H1 (cell line): ENCODE measurements around the gene MTRFR. TPM values are rescaled to one million over a fixed set of nuclear protein-coding genes. Genes with fewer than 3 reads are reported as not detected.

ENCODE experiments used
- CTCF ChIA-PET: fragments of 300-600 bp; sonication (Branson Sonifier 250); formaldehyde crosslinking; loops from one replicate; lab custom pipeline; 2021; ENCODE audit not compliant: partially characterized antibody; lab: Charles Lee
- POLR2A ChIA-PET: fragments of 300-600 bp; sonication (Branson Sonifier 250); formaldehyde crosslinking; loops from one replicate; lab custom pipeline; 2021; ENCODE audit warnings: inconsistent platforms; ENCODE audit not compliant: partially characterized antibody; lab: Charles Lee
- DNase-seq, 2 experiments: peaks; one replicate each; pipeline versions ENCODE4 v3.0.0 to v3.0.0-alpha.2; 2010 to 2022; ENCODE audit warnings: low spot score in 2 of 2, low read depth in 1 of 2, mixed read lengths in 1 of 2
- FAIRE-seq: peaks from 2 replicates; lab custom pipeline; 2011; peaks lifted over from hg19 to GRCh38; lab: Jason Lieb, UNC
- H2AFZ ChIP-seq: 2 replicates; pipeline ENCODE4 v1.8.1; 2012; ENCODE audit warnings: low read length, inconsistent platforms
- H2AK5ac ChIP-seq: 2 replicates; pipeline ENCODE4 v1.6.1; 2013; ENCODE audit warnings: low read depth, low read length
- H2BK120ac ChIP-seq: replicated peaks from 2 replicates; pipeline ENCODE3; 2013; ENCODE audit warnings: low read depth, low read length, inconsistent platforms
- H2BK12ac ChIP-seq: 2 replicates; pipeline ENCODE4 v1.6.1; 2013; ENCODE audit warnings: low read depth, low read length
- H2BK15ac ChIP-seq: 2 replicates; pipeline ENCODE4 v1.6.1; 2013; ENCODE audit warnings: low read length
- H2BK20ac ChIP-seq: 2 replicates; pipeline ENCODE4 v1.6.1; 2013; ENCODE audit warnings: low read length
- H2BK5ac ChIP-seq: 2 replicates; pipeline ENCODE4 v1.6.1; 2013; ENCODE audit warnings: low read depth, low read length
- H3K14ac ChIP-seq: 2 replicates; pipeline ENCODE4 v1.6.1; 2013; ENCODE audit warnings: inconsistent platforms; ENCODE audit not compliant: insufficient read length
- H3K18ac ChIP-seq: 2 replicates; pipeline ENCODE4 v1.6.1; 2013; ENCODE audit warnings: low read length; ENCODE audit errors: extremely low read depth
- H3K23ac ChIP-seq: 2 replicates; pipeline ENCODE4 v1.6.1; 2013; ENCODE audit warnings: inconsistent platforms; ENCODE audit not compliant: insufficient read length
- H3K23me2 ChIP-seq: 2 replicates; pipeline ENCODE4 v1.6.1; 2013; ENCODE audit warnings: low read depth, low read length
- H3K27ac ChIP-seq: 2 replicates; pipeline ENCODE4 v1.6.1; 2011; ENCODE audit warnings: low read depth, low read length, inconsistent platforms
- H3K27me3 ChIP-seq, 4 experiments: replicated peaks in 1 of 4; 1 replicate in 1 of 4; 2 replicates in 3 of 4; pipeline versions ENCODE4 v1.6.1 to v1.8.1; 2011 to 2013; ENCODE audit warnings: low read length in 3 of 4, mild to moderate bottlenecking in 3 of 4, inconsistent platforms in 2 of 4, mixed read lengths in 2 of 4, moderate library complexity in 1 of 4; ENCODE audit not compliant: control insufficient read depth in 3 of 4, insufficient read depth in 3 of 4; ENCODE audit errors: extremely low read depth in 1 of 4
- H3K36me3 ChIP-seq, 4 experiments: 2 replicates each; pipeline versions ENCODE4 v1.6.1 to v1.8.1; 2011 to 2013; ENCODE audit warnings: mild to moderate bottlenecking in 4 of 4, low read length in 3 of 4, moderate library complexity in 2 of 4, control low read depth in 1 of 4, inconsistent platforms in 1 of 4; ENCODE audit not compliant: insufficient read depth in 4 of 4, control insufficient read depth in 2 of 4
- H3K4ac ChIP-seq: replicated peaks from 2 replicates; pipeline ENCODE3; 2013; ENCODE audit warnings: low read length, low read depth, mixed read lengths, inconsistent platforms; ENCODE audit not compliant: insufficient read length
- H3K4me1 ChIP-seq, 4 experiments: replicated peaks in 1 of 4; 1 replicate in 1 of 4; 2 replicates in 3 of 4; pipeline versions ENCODE4 v1.6.1 to v1.8.1; 2011 to 2013; ENCODE audit warnings: low read length in 3 of 4, inconsistent platforms in 2 of 4, mixed read lengths in 1 of 4; ENCODE audit not compliant: insufficient read depth in 4 of 4, control insufficient read depth in 3 of 4
- H3K4me2 ChIP-seq, 2 experiments: 2 replicates each; pipeline versions ENCODE4 v1.6.1 to v1.8.1; 2011 to 2013; ENCODE audit warnings: low read depth in 2 of 2, low read length in 2 of 2, control low read depth in 1 of 2, inconsistent platforms in 1 of 2, mild to moderate bottlenecking in 1 of 2; ENCODE audit not compliant: insufficient read depth in 1 of 2
- H3K4me3 ChIP-seq, 4 experiments: fragments of 200-600, 300-600 bp in 1 of 4; sonication (generic), shearing (Covaris generic), sonication (Bioruptor Twin) in 1 of 4; 2 replicates each; pipeline versions ENCODE4 v1.5.1 to v1.8.1; 2011 to 2016; ENCODE audit warnings: low read length in 4 of 4, low read depth in 3 of 4, control low read depth in 2 of 4, inconsistent platforms in 2 of 4, mild to moderate bottlenecking in 2 of 4, mixed read lengths in 1 of 4, moderate library complexity in 1 of 4; ENCODE audit not compliant: insufficient read depth in 2 of 4; ENCODE audit errors: extremely low read depth in 1 of 4
- H3K56ac ChIP-seq: replicated peaks from 2 replicates; pipeline ENCODE3; 2013; ENCODE audit warnings: low read depth, mild to moderate bottlenecking, mixed read lengths, low read length, inconsistent platforms; ENCODE audit not compliant: insufficient read length
- H3K79me1 ChIP-seq: 2 replicates; pipeline ENCODE4 v1.6.1; 2013; ENCODE audit warnings: low read depth, low read length, control low read depth
- H3K79me2 ChIP-seq, 2 experiments: 2 replicates each; pipeline versions ENCODE4 v1.6.1 to v1.8.1; 2012 to 2013; ENCODE audit warnings: low read length in 2 of 2, mild to moderate bottlenecking in 2 of 2, inconsistent platforms in 1 of 2; ENCODE audit not compliant: insufficient read depth in 2 of 2, control insufficient read depth in 1 of 2
- H3K9ac ChIP-seq, 4 experiments: replicated peaks in 1 of 4; 1 replicate in 1 of 4; 2 replicates in 3 of 4; pipeline versions ENCODE4 v1.6.1 to v1.8.1; 2011 to 2013; ENCODE audit warnings: low read depth in 3 of 4, low read length in 3 of 4, control low read depth in 2 of 4, mild to moderate bottlenecking in 2 of 4, moderate library complexity in 2 of 4, inconsistent platforms in 1 of 4; ENCODE audit errors: extremely low read depth in 1 of 4
- H3K9me3 ChIP-seq, 2 experiments: 2 replicates each; pipeline versions ENCODE4 v1.6.1 to v1.8.1; 2012 to 2013; ENCODE audit warnings: mild to moderate bottlenecking in 2 of 2, moderate library complexity in 2 of 2, control low read depth in 1 of 2, inconsistent platforms in 1 of 2, low read depth in 1 of 2, low read length in 1 of 2, mixed read lengths in 1 of 2; ENCODE audit not compliant: insufficient read depth in 2 of 2
- H4K20me1 ChIP-seq, 2 experiments: replicated peaks in 1 of 2; 2 replicates each; pipeline versions ENCODE3 to v1.8.1; 2011 to 2013; ENCODE audit warnings: inconsistent platforms in 2 of 2, low read length in 2 of 2, mild to moderate bottlenecking in 1 of 2; ENCODE audit not compliant: insufficient read depth in 2 of 2, control insufficient read depth in 1 of 2
- H4K5ac ChIP-seq: 2 replicates; pipeline ENCODE4 v1.6.1; 2013; ENCODE audit warnings: low read length, low read depth, mixed read lengths, inconsistent platforms; ENCODE audit not compliant: insufficient read length
- H4K8ac ChIP-seq: 2 replicates; pipeline ENCODE4 v1.8.0; 2013; ENCODE audit warnings: mild to moderate bottlenecking, moderate library complexity, low read length, inconsistent platforms; ENCODE audit not compliant: insufficient read depth; ENCODE audit errors: extremely low read depth
- H4K91ac ChIP-seq: replicated peaks from 2 replicates; pipeline ENCODE3; 2013; ENCODE audit warnings: low read length, mixed read lengths, inconsistent platforms; ENCODE audit not compliant: insufficient read length
- CBX5 ChIP-seq: fragments of 300-800, 300-1000 bp; sonication (generic); IDR thresholded peaks from 2 replicates; pipeline ENCODE4 v1.7.1; 2016; ENCODE audit warnings: antibody characterized with exemption, low read length, low read depth
- CEBPB ChIP-seq: IDR thresholded peaks from 2 replicates; pipeline ENCODE4 v1.6.1; 2012; ENCODE audit warnings: low read depth, low read length
- CREB1 ChIP-seq: IDR thresholded peaks from 2 replicates; pipeline ENCODE4 v1.6.1; 2012; ENCODE audit warnings: inconsistent platforms
- FOSL1 ChIP-seq: IDR thresholded peaks from 2 replicates; pipeline ENCODE4 v1.6.1; 2011; ENCODE audit warnings: mild to moderate bottlenecking, low read depth, low read length, moderate library complexity; ENCODE audit not compliant: insufficient read depth
- GTF2F1 ChIP-seq: IDR thresholded peaks from 2 replicates; pipeline ENCODE4 v1.6.1; 2012; ENCODE audit warnings: low read depth, low read length, improper control_type of control experiment, borderline replicate concordance
- JUND ChIP-seq: IDR thresholded peaks from 2 replicates; pipeline ENCODE4 v1.6.1; 2011; ENCODE audit warnings: mild to moderate bottlenecking, improper control_type of control experiment, low read length
- KDM1A ChIP-seq: fragments of 200-600, 300-600 bp; sonication (generic); IDR thresholded peaks from 2 replicates; pipeline ENCODE4 v1.7.1; 2016; ENCODE audit warnings: mild to moderate bottlenecking, low read length, borderline replicate concordance
- KDM5A ChIP-seq: fragments of 200-600 bp; IDR thresholded peaks from 2 replicates; pipeline ENCODE4 v1.7.1; 2012; ENCODE audit warnings: mild to moderate bottlenecking, low read length, inconsistent platforms, mixed read lengths
- NRF1 ChIP-seq: IDR thresholded peaks from 2 replicates; pipeline ENCODE4 v1.6.1; 2011; ENCODE audit warnings: mild to moderate bottlenecking, low read depth, low read length, improper control_type of control experiment
- RNF2 ChIP-seq: fragments of 200-900, 300-1000 bp; sonication (generic); IDR thresholded peaks from 2 replicates; pipeline ENCODE4 v1.7.1; 2016; ENCODE audit warnings: borderline replicate concordance, low read depth, mild to moderate bottlenecking, antibody characterized with exemption, low read length; ENCODE audit not compliant: poor library complexity, severe bottlenecking; ENCODE audit errors: missing control alignments
- SP4 ChIP-seq: IDR thresholded peaks from 2 replicates; pipeline ENCODE4 v1.6.1; 2012; ENCODE audit warnings: low read length, inconsistent platforms
- TAF1 ChIP-seq: IDR thresholded peaks from 2 replicates; pipeline ENCODE4 v1.6.1; 2011; ENCODE audit warnings: mild to moderate bottlenecking, low read depth, low read length
- TAF7 ChIP-seq: optimal IDR thresholded peaks from 2 replicates; pipeline ENCODE3; 2011; ENCODE audit warnings: low read depth, mild to moderate bottlenecking, inconsistent platforms, low read length, moderate library complexity, borderline replicate concordance
- USF2 ChIP-seq: IDR thresholded peaks from 2 replicates; pipeline ENCODE4 v1.6.1; 2011; ENCODE audit warnings: low read length, improper control_type of control experiment
- WGBS, 2 experiments: shearing (Covaris generic) in 1 of 2; methylation state at CpG; one replicate each; pipeline versions ENCODE4 v1.1.6 to v1.1.7; 2013 to 2015; ENCODE audit warnings: low lambda C conversion rate in 2 of 2, mixed read lengths in 2 of 2, inconsistent platforms in 1 of 2, low coverage in 1 of 2, missing lambda C conversion rate in 1 of 2; ENCODE audit not compliant: insufficient replicate concordance in 2 of 2, insufficient coverage in 1 of 2, insufficient read length in 1 of 2; ENCODE audit errors: extremely low coverage in 1 of 2, missing lambda C conversion rate in 1 of 2; 5-methylcytosine and 5-hydroxymethylcytosine counted together
- polyA plus RNA-seq, 7 experiments: library from polyadenylated mRNA; depleted of rRNA in 3 of 7; stranded (reverse) in 5 of 7; unstranded in 2 of 7; fragments of >200 nt in 5 of 7; fragments of 200-250 nt in 2 of 7; gene quantifications; 1 replicate in 5 of 7; 2 replicates in 1 of 7; 4 replicates in 1 of 7; pipeline versions ENCODE4 v1.2.1 to v1.2.3, GENCODE V29; 2011 to 2013; ENCODE audit warnings: missing spikeins in 2 of 7, mixed read lengths in 2 of 7
- total RNA-seq: library from RNA; stranded (reverse); fragmentation: NEBNext Ultra II Directional; extraction: Animal tissue kit (Norgen Biotek cat#: 25700); gene quantifications from 2 replicates; pipeline ENCODE4 v1.2.1, GENCODE V29; 2021

MTRFR gene
- total and polyA plus RNA-seq, 2 of the 8 experiments (the other 6 are each of a cell fraction or from before 2014, with no cell fraction given), result 9.2 to 12.9 TPM

- Histone ChIP-seq H2AFZ (no peak overlapping the region), H3K79me2 (no peaks in the 10 kb centered on the region), H2AK5ac (no peak overlapping the region), H3K27me3 (no peaks in the 10 kb centered on the region), H2BK5ac (no peak overlapping the region), H3K14ac (no peak overlapping the region), H3K4ac (no peak overlapping the region), H3K4me1 (no peaks in the 10 kb centered on the region; a peak in 1 of 7 replicates), H3K9ac (no peak overlapping the region), H3K4me2 (no peak overlapping the region), H4K20me1 (peaks cover 0 to 3% of the 10 kb centered on the region in 2 experiments), H2BK15ac (no peak overlapping the region), H3K56ac (no peak overlapping the region), H3K27ac (no peak overlapping the region), H3K36me3 (no peaks in the 10 kb centered on the region; a peak in 1 of 8 replicates), H3K23me2 (no peaks in the 10 kb centered on the region), H3K9me3 (no peaks in the 10 kb centered on the region), H3K79me1 (no peaks in the 10 kb centered on the region), H3K4me3 (no peak overlapping the region), H2BK120ac (no peak overlapping the region), H3K18ac (no peak overlapping the region), H2BK12ac (no peak overlapping the region), H2BK20ac (no peak overlapping the region), H4K91ac (no peak overlapping the region), H4K8ac (no peak overlapping the region), H4K5ac (no peak overlapping the region), H3K23ac (no peak overlapping the region)
- ChIA-PET POLR2A (no interaction called here), CTCF (interaction anchor here (0.7 to 1.4 kb wide), 2 partner anchors 19 to 646 kb away, joined by 3 read pairs; no protein-coding TSS in a partner anchor)
- DNase-seq, result no peak
- 87% methylated on average over 8 of the region's 8 CpGs; no CpG with 5 or more reads in 1 of the 2 experiments for WGBS, 2 experiments
- no peak for FAIRE-seq
- TF ChIP-seq TAF7, result no peak
- no peak for TF ChIP-seq CEBPB
- no peak for TF ChIP-seq RNF2
- TF ChIP-seq NRF1, result no peak
- TF ChIP-seq USF2, result no peak
- TF ChIP-seq KDM1A, result no peak
- no peak for TF ChIP-seq SP4
- no peak for TF ChIP-seq CBX5
- TF ChIP-seq KDM5A, result no peak
- no peak for TF ChIP-seq CREB1
- TF ChIP-seq JUND, result no peak
- no peak for TF ChIP-seq GTF2F1
- TF ChIP-seq FOSL1, result no peak
- TF ChIP-seq TAF1, result no peak
Measured at GRCh38 chr12:123283461-123283860, 50.2 kb downstream of the MTRFR start.
